ENCODE results near the gene TRAPPC1.
A peak's percentile ranks its signal among the peaks of the same experiment; 100 is the strongest.

TRAPPC1 gene

DNA sequence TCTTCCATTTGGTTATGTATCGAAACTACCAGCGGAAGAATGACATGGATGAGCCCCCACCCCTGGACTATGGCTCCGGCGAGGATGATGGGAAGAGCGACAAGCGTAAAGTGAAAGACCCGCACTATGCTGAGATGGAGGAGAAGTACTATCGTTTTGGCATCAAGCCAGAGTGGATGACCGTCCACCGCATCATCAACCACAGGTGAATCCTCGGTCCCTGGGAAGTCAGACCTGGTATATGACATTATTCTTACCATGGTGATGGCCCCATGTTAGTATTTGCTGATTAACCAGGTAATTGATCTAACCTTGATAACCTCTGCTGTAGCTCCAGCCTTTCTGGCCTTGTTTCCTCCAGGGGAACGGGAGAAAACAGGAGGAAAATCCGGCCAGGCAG, 34.7 kb downstream of the TRAPPC1 start:
- DNase-seq = no peak

DNA sequence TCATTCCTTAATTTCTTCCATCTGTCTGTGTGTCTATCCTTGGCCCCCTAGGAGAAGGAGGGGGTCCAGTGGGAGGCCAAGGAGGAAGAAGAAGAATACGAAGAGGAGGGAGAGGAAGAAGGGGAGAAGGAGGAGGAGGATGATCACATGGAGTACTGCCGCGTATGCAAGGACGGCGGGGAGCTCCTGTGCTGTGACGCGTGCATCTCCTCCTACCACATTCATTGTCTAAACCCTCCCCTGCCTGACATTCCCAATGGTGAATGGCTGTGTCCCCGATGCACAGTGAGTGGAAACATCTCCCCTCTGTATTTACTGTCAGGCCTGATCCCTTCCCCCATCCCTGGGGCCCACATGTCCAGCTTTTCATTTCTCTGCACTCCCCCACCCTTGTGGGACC, 36.9 kb downstream of the TRAPPC1 start:
- DNase-seq = no peak

DNA sequence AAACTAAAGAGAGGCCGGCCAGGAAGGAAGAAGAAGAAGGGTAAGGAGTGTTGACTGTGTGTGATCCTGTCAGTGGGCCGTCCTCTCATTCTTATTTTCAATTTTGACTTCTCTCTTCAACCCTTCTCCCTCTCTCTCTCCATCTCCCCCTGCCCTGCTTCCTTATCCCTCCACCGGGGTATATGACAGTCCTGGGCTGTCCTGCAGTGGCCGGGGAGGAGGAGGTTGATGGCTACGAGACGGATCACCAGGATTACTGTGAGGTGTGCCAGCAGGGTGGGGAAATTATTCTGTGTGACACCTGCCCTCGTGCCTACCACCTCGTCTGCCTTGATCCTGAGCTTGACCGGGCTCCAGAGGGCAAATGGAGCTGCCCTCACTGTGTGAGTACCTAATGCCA, 37.5 kb downstream of the TRAPPC1 start:
- no peak for DNase-seq

DNA sequence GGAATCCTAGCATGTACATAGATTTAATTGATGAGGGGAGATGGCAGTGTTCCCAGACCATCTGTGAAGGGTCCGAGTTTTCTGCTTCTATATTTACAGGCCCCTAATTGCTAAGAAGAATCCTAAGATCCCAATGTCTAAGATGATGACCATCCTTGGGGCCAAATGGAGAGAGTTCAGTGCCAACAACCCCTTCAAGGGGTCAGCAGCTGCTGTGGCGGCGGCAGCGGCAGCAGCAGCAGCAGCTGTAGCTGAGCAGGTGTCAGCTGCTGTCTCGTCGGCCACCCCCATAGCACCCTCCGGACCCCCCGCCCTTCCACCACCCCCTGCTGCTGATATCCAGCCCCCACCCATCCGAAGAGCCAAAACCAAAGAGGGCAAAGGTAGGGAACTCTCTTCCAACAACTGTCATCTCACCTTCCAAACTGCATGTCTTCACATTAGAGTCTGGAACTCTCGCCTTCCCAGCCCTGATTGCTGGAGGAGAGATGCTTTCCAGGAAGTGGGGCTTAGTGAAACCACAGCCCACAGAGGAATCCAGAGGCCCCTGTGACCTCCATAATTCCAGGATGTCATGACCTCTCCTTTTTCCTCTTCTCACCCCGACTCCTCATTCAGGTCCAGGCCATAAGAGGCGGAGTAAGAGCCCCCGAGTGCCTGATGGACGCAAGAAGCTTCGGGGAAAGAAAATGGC, 38.4 kb downstream of the TRAPPC1 start:
- no peak for DNase-seq

DNA sequence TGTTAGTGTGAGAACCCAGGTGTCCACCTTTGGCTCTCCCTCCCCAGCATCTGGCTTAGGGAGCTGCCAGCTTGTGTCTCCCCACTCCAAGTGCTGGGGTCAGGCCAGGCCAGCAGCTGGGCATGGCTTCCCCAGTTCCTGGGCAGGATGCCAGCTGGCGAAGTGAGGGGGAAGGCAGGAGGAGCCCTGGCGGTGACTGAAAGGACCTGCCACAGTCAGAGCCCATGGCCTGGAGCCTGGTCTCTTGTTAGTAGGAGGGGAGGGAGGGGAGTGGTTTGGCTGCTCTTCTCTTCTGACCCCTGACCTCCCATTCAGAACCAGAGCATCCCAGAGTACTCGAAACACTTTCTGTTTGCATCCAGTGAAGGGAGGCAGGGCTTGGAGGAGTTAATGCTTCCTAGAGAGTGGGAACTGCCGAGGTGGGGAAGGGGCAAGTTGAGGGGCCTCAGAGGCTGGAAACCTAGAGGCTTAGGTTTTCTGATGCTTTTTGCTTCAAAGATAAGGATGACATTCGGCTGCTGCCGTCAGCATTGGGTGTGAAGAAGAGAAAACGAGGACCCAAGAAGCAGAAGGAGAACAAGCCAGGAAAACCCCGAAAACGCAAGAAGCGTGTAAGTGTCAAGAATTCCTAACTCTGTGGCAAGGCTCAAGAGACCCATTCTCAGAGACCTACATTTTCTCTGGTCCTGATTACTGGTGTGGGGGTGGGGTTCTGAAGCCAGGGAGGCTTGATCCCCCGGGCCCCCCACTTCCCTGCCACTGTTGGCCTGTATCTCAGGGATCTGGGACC, 42.4 kb downstream of the TRAPPC1 start:
- no peak for DNase-seq

DNA sequence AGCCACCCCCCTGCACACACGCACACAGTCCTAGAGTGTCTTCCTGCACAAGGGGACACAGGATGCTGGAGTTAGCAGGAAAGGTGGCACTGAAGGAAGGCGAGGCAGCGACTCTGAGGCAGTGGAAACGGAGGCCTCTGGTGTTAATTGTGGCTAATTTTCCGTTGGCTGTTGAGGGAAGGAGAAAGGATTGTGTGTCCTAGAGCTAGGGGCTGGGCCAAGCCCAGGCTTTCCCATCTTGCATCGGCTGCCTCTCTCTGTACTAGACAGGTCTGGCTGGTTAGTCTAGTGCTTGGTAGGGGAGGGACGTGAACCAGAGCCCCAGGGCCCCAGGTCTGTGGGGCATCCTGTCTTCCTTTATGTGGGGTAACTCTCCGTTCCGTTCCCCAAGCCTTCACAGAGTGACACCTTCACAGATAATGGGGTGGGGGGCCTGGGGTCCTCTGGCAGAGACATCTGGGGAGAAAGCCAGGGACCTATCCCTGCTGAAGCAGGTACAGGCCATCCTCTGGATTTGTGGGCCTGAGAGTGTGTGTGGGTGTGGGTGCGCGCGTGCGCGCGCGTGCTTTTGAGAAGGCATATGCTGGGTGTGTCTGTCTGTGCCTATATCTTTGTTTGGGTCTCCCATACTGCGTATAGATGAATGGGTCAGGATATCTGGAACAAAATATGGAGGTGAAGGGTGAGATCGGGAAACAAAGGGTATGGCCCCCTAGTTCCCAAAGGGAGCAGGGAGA, 43.4 kb downstream of the TRAPPC1 start, which contains the start of gene CHD3:
CHD3 (plus strand) TSS at position 606 of the 737 bp plus-strand sequence. CDS start 212 bp downstream, outside the sequence.
- DNase-seq = peak; percentile 45 to 50

DNA sequence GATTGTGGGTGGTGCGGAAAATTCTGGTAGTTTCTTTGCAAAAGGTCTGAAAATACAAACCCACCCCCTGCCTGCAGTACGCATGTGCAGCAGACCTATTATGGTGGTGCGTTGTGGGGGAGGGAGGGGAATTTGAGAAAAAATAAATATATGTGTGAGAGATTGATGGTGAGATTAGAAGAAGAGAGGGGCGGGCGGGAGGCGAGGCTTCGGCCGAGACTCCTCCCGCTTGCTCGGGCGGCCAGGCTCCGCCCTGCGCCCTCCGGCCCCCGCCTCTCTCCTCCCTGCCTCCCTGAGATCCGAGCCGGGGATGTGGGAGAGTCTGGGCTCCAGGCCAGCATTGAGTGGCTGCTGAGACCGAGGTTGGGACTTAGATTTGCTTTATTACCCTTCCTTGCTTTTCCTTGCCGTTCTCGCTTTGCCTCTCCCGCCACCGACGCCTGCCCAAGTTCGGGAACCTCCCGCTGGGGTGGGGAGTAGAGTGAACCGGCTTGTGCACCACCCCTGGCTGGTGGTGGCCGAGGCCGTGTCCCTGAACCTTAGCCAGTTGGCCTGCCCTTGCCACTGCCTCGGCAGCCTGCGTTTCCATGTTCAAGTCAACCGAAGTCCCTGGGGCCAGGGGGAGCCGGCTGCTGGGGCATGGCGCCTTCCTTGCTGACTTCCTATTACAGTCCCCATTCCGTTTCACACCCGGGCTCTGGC, 44.1 kb downstream of the TRAPPC1 start:
- DNase-seq = peak; percentile 91 to 92

DNA sequence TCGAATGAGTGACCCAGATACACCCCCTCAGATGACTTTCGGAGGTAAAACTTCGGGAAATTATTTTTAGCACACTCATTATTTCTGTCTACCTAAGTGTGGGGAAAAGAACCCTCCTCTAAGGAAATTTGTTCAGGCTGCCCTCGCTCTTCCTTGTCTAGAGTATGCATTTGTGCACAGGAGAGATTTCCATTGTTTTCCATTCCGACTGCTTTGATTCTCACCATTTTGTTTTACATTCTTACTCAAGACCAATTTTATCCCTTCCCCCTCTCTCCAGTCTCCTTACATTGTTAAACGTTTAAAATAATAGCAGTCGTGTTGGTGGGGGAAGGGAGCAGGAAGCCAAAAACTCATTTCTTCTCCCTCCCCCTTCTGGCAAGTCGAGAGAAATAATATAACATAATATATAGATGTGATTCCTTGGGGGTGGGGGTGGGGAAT, 44.7 kb downstream of the TRAPPC1 start:
- no peak for DNase-seq

DNA sequence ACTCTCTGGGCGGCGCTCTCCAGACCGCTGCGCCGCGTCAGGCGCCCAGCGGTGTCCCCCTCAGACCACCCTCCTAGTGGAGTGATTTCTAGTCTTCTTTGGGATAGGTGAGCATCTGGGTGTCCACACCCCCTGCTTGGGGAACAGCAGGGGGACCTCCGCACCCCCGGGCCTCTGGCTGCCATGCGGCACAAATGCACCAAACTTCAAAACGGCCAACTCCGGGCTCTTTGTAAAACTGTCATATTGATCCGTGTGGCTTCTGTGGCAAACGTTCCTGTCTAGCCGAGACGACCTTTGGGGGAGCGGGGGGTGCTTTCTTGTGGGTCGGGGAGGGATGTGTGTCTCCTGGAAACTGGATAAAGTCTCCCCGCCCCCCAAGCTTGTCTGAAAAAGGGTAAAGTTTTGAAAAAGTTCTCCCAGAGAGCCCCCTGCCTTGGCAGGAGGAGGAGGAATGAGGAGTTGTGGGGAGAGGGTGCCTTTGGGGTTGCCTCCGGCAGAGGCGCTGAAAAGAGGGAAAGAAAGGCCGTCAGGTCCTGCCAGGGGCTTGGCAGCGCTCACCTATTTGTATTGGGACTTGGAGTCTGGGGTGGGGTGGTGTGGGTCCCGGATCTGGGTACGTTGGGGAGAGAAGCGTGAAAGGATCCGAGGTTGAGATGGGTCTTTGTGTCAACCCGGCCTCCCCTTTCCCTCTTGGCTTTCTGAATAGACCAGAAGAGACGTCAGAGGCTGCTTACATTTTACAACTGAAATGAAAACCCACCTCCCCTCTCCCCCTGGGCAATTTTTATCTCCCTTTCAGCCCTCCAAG, 45.3 kb downstream of the TRAPPC1 start:
- DNase-seq = peak; percentile 46 to 55

DNA sequence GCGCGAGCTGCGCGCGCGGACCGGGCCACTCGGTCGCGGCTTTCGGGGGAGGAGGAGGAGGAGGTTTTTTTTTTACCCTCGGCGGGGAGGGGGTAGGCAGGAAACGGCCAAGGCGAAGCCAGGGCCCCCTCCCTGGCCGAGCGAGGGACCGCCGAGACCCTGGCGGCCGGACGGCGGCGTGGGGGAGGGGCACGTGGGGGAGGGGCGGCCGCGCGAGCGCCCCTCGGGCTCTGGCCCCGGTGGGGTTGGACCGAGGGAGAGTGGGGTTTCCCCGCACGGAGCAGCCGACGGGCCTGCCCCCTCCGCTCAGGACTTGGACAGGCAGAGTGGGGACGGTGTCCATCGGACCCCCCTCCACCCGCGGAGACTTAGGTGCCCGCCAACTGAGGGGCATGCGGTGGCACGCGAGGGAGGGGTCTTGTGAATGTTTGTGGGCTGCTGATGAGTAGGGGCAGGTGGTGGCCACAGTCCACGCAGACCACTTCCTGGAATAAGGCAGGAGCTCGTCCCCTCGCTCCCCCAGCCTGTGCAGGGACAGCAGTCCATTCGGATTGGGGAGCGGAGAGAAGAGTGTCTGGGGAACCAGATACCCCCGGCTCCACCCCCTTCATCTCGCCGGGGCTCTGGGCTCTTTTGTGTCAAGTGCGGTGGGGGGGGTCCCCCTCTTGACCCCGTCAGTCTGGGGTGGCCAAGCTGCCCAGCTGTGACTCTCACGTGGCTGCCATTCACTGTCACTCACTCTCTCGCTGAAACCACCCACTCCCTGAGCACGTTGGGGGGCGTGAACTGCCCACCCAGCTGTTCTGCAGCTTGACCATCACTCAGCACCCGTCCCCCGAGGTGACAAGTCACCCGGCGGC, 46.1 kb downstream of the TRAPPC1 start:
- DNase-seq = peak in 1 of 2 experiments; percentile 23

DNA sequence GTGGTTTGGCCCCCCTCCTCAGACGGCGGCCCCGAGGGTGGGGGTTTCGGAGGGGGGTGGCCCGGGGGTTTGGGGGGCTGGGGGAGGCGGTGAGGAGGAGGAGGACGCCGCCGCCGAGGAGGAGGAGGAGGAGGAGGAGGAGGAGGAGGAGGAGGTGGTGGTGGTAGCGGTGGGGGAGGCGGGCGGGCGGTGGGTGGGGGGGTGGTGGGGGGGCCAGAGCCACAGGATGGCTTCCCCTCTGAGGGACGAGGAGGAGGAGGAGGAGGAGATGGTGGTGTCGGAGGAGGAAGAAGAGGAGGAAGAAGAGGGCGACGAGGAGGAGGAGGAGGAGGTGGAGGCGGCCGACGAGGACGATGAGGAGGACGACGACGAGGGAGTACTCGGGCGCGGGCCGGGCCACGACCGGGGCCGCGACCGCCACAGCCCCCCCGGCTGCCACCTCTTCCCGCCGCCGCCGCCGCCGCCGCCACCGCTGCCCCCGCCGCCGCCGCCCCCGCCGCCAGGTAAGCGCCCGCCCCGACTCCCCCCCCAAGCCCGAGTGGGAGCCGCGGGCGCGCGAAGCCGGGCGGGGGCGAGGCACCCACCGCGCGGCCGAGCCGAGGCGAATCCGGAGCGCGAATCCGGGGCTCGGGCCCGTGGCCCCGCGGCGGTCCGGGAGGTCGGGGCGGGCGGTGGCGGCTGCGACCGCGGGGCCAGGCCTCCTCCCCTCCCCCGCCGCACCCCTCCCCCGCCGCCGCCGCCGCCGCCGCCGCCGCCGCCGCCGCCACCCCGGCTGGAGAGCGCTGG, 47.0 kb downstream of the TRAPPC1 start:
- peak; percentile 45 to 50 for DNase-seq

DNA sequence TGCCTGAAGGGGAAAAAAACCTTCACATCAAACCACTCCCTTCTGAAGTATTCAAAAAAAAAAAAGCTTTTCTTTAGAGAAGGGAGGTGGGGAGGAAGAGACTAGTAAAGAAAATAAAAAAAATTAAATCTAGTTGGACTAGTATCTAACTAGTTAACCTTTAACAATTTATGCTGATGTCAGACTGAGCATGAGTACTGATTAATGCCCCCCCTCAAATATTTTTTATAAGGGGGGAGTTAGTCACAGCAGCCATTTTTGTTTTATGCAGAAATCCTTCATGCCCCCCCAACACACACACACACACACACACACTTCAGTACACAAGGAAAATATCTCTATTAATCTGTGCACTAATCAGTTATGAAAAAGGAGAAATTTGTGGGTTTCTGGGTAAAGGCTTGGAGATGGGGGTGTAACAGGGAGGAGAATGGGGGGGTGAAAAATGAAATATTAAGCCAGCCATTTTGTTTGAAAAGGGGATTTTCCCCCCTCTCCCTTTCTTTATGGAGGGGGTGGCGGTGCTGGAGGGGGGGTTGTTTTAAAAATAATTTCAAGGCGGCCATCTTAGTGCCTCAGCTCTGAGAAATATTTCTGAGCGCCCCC, 47.9 kb downstream of the TRAPPC1 start:
- DNase-seq = peak; percentile 34 to 41

DNA sequence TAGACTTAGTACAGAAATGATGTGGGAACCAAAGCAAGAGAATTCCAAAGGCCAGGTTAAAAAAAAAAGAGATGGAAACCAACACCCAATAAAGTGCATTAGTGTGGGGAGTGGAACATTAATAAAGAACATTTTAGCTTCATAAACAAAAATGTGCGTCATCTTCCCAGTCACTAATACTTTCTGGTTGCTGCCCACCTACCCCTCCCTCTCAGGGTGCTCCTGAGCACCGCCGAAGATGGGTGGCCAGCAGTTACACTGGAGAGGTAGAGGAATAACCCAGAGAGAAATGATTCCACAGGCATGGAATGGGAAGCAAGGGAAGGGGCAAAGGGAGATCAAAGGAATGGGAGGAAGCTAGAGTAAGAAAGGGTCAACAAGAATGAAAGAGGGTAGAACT, 49.1 kb downstream of the TRAPPC1 start:
- no peak for DNase-seq

DNA sequence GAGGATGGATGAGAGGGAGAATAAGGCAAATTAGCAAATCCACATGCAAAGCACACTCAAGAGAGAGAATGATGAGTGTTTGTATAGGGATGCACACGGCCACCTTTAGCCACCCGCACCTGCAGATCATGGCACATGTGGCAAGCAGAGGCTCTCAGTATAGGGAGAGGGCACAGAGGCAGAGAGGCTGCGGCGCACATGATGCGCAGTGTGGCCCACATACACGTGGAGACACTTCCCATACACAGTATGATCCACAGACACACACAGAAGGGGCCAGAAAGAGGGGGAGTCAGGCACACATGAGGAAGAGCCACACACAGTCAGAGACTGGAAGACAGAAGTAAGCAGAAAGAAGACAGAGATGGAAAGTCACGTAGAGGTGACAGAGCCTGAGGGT, 49.7 kb downstream of the TRAPPC1 start:
- no peak for DNase-seq

DNA sequence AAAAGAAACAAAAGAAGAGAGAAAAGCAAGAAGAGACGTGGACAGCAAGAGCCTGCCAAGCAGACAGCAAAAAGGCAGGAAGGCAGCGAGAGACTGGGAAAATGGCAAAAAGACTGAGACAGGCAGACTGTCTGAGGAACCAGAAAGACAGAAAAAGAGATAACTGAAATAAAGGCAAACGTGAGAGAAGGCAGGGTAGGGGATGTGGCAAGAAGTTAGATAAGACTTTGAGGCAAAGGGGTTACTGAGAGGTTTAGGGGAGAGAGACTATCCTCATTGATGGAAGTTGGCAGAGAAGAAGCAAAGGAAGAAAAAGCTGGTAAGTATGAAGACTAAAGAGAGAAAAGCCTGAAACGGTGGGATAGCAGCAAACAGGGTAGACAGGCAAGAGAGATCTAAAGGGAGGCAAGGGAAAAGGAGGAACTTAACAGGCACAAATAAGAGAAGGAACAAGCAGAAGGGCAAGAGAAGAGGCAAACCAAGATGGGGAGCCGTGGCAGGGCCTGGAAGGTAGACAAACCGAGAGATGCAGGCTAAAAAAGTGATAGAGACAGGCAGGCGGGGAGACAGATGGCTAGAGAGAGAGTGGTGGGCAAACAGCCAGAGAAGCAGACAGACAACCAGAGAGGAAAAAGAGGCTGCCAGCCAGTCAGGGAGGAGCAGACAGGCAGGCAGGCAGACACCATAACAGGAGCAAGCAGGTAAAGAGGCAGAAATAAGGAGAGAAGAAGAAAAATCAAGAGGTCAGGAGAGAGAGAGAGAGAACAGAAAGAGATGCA, 50.3 kb downstream of the TRAPPC1 start:
- DNase-seq = no peak
